ENCODE results near the gene PHAF1.

The PHAF1 gene

DNA sequence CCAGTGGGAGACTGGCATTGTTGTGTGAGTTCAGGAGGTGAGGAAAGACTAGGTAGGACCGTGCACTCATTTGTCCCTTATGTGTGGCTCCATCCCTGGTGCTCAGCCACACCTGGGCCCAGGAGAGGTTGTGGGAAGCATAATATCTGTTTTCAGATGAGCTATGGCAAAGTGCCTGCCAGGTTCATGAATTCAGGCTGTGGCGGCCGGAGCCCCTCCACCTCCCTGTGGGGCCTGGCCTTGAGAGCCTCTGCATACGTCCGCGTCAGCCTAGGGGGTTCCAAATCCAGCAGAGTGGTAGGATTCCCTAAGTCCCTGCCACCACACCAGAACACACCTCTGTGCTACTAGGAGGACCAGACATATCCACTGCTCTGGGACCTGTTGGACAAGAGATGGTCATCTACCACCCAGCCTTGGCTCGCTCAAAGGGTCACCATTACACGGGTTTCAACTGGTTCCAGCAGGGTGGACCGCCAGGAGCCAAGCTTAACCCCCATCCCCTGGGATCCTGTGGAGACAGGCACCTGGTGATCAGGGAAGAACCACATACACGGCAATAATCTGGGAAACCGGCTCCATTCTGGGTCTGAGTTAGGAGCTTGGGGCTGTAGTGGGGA, 39.0 kb downstream of the PHAF1 start:
- H3K4me1 Mint-ChIP-seq (ENCODE audit: low read depth): peaks cover 7% of the 10 kb centered on the region
- H3K36me3 Mint-ChIP-seq: peaks cover 18% of the 10 kb centered on the region
- no peaks in the 10 kb centered on the region for H3K9me3 Mint-ChIP-seq (ENCODE audit: low read depth)
- H3K27ac Mint-ChIP-seq: no peak overlapping the region
- peak overlapping the region; percentile 44 for H3K4me3 Mint-ChIP-seq
- H3K27me3 Mint-ChIP-seq: peaks cover 3% of the 10 kb centered on the region

DNA sequence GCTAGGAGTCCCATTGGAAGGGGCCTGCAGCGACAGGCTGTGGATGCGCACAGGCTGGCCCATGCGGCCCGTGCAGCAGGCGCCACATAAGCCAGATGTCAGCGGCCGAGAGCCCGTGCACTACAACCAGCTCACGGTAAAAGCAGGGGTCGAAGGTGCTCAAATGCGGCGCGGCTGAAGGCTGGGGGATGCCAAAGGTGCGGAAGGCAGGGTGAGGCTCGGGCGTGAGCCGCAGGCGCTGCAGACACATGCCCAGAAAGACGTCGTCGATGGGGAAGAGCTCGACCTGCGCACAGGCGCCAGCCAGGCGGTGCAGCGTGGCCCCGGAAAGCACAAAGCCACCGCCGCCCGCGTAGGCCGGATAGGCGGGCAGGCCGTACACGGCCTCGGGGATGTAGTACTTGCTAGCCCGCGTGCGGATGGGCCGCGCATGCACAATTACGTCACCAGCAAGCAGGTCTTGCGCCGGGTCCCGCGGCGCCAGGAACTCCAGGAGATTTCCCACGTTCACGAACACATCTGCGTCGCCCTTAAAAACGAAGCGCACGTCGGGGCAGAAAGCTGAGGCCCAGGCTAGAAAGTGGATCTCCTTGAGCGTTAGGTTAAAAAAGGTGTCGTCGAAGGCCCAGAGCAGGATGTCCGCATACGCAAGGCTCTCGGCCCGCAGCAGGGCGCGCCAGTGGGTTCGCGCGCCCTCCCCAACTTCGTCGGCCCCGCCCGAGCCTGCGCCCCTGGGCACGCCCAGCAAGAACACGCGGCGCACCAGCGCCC, 39.7 kb downstream of the PHAF1 start:
- Mint-ChIP-seq H3K9me3 (ENCODE audit: low read depth) (no peaks in the 10 kb centered on the region), H3K4me1 (ENCODE audit: low read depth) (peaks cover 7% of the 10 kb centered on the region), H3K4me3 (peak overlapping the region; percentile 44), H3K27ac (no peak overlapping the region), H3K27me3 (peaks cover 3% of the 10 kb centered on the region), H3K36me3 (peaks cover 15% of the 10 kb centered on the region)

DNA sequence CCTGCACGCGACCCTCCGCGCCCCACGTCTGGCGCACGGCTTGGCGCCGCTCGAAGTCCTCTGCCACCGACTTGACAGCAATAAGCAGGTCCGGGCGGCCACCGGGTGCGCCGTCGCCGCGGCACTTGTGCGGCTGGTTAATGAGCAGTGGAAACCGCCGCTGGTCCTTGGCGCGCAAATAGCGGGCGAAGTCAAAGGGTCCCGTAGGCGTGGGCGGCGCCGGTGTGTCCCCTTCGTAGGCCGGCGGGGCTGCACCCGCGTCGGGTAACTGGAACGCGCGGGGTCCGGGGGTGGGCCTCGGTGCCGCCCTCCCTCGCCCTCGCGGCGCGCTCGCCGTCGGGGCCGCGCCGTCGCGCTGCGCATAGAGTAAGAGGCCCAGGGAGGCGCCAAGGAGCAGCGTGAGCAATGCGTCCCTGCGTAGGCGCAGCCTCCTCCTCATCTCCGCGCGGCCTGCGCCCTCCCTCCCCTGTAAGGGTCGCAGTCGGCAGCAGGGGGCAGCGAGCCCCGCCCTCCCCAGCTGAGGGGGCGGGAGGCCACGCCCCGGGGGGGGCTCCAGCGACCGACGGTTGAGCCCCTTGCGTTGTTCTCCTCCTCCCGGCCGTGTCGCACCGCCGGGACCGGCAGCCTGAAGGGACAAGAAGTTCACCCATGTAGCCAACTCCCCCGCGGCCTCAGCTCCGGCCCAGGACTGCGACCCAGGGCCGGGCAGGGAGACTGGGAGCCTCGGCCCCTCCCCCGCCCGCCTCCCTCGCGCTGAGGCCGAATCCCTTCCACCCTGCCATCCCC, 40.5 kb downstream of the PHAF1 start:
- Mint-ChIP-seq H3K27me3 (peaks cover 3% of the 10 kb centered on the region), H3K4me3 (no peak overlapping the region), H3K27ac (no peak overlapping the region), H3K4me1 (ENCODE audit: low read depth) (peaks cover 8% of the 10 kb centered on the region), H3K36me3 (peaks cover 12% of the 10 kb centered on the region), H3K9me3 (ENCODE audit: low read depth) (no peaks in the 10 kb centered on the region)

DNA sequence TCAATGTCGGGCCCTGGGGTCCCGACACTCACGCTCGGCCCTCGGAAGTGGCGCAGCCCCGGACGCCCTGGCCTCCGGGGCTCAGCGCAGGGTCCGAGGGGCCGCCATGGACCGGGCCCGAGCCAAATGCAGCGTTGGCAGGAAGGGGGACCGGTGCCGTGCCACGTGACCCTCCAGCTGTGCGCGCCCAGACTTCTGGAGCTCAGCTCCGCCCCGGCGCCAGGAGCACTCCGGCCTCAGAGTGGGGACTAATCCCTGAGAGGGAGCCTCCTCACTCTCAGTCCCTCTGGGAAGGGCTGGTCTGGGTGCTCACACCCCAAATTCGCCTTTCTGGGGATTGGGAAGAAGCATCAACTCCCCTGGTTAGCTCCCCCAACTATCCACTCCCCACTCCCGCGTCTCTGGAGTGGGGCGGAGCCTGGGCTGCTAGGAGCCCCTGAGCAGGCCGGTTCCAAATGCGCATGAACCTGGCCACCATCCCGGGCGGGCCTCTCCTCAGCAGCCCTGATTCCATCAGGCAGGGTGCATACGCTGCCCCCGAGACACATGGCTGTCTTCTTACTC, 41.2 kb downstream of the PHAF1 start, which contains the start of gene B3GNT9:
Gene B3GNT9, minus strand, starts transcription at position 166 of the 564 bp plus-strand sequence. CDS start 513 bp downstream, outside the sequence.
- peak within 1 kb of the TSS; percentile 79 for H3K4me3 Mint-ChIP-seq
- H3K36me3 Mint-ChIP-seq: peaks cover 10% of the 10 kb centered on the region
- H3K27me3 Mint-ChIP-seq: peaks cover 3% of the 10 kb centered on the region
- H3K27ac Mint-ChIP-seq: no peak within 1 kb of the TSS
- H3K9me3 Mint-ChIP-seq (ENCODE audit: low read depth): no peaks in the 10 kb centered on the region
- H3K4me1 Mint-ChIP-seq (ENCODE audit: low read depth): peaks cover 11% of the 10 kb centered on the region

DNA sequence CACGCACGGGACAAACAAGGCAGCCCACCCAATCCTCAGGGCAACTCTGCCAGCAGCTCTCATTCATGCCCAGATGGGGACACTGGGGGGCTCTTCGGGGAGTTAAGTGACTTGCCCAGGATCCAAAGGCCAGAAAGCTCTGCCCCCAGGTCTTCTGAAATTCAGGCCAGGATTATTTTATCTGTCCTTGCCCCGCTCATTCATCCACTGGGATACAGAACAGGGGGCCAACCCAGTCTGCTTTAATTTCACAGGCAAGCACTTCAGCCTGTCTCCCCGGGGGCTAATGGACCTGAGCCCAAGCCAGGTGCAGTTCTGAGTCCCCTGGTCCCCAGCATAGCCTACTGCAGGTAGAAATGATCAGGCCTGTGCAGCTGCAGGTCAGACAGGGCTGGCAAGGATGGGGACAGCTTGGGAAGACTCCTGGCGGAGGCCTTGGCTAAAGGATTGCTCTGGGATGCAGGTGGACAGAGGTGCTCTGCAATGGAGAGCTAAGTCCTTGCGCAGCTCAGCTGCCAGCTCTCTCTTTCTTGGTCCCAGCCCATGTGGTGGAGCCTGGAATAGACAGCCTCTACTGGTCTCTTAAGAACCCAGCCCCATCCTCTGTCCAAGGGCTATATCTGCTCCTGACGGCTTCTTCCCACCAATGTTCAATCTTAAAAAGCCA, 41.8 kb downstream of the PHAF1 start:
- peaks cover 3% of the 10 kb centered on the region for H3K27me3 Mint-ChIP-seq
- peak overlapping the region; percentile 79 for H3K4me3 Mint-ChIP-seq
- peaks cover 4% of the 10 kb centered on the region for H3K36me3 Mint-ChIP-seq
- H3K27ac Mint-ChIP-seq: no peak overlapping the region
- H3K4me1 Mint-ChIP-seq (ENCODE audit: low read depth): peaks cover 17% of the 10 kb centered on the region
- no peaks in the 10 kb centered on the region for H3K9me3 Mint-ChIP-seq (ENCODE audit: low read depth)

DNA sequence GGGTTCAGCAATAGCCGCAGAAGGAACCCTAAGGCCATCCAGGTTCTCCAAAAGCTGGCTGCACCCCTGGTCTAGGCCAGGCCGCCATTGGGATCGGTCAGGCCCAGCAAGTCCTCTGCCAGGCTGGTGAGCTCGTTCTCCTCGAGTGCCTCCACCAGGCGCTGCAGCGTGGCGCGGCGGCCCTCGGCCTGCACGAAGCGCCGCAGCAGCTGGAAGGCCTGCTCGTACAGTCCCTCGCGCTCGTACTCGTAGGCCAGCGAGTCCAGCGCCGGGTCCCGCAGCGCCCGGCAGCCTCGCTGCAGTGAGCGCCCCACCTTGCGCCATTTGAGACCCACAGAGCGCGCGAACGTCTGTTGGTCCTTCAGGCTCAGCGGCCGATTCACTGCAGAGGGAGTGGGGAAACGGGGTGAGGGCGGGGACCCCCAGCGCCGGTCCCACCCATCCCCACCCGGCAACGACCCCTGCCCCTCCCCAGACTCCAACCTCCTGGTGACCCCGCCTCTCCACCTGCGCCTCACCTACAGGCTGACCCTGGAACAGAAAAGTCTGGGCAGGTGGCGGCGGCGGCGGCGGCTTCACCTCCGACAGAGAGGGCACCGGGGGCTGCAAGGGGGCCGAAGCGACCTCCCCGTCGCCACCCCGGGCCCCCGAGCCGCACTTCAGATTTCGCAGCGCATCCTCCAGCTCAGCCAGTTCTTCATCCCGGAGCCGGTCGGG, 45.0 kb downstream of the PHAF1 start:
- H3K27me3 Mint-ChIP-seq: peaks cover 3% of the 10 kb centered on the region
- H3K9me3 Mint-ChIP-seq (ENCODE audit: low read depth): no peaks in the 10 kb centered on the region
- peaks cover 40% of the 10 kb centered on the region for H3K4me1 Mint-ChIP-seq (ENCODE audit: low read depth)
- no peak overlapping the region for H3K27ac Mint-ChIP-seq
- peak overlapping the region; percentile 59 for H3K4me3 Mint-ChIP-seq
- no peaks in the 10 kb centered on the region for H3K36me3 Mint-ChIP-seq

DNA sequence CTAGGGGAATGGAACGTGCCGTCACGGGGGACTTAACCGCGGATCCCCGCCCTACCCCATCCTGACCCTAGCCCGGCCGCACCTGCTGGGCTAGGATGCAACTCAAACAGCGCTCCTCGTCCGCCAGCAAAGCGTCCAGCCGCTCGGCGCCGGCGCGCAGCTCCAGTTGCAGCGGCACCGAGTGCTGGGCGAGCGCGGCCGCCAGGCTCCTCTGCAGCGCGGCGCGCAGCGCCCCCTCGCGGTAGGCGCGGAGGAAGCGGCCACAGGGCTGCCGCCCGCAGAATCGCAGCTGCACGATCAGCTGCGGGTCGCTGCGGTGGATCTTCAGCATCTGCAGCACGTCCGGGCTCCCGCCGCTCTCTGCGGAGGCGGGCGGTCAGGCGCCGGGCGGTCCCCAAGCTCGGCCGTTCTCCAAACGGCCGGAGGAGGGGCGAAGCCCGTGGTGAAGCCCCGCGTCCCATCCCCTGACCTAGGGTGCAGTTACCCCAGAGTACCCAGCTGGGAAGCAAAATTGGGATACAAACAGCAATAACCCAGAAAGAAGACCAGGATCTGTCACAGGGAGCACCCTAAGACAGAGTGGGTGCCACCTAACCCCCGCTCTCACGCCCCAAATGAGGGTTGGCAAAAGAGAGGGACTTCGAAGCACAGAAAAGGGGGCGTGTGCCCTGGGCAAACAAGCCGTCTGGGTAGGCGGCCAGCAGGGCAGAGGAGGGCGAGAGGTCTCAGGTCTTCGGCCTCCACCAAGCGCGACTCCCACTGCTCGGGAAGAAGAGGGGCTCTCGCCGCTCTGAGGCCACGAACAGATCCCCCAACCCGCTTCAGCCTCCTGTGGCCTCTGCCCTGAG, 45.8 kb downstream of the PHAF1 start:
- H3K9me3 Mint-ChIP-seq (ENCODE audit: low read depth): no peaks in the 10 kb centered on the region
- no peaks in the 10 kb centered on the region for H3K36me3 Mint-ChIP-seq
- H3K4me1 Mint-ChIP-seq (ENCODE audit: low read depth): peaks cover 41% of the 10 kb centered on the region
- H3K27ac Mint-ChIP-seq: no peak overlapping the region
- peaks cover 3% of the 10 kb centered on the region for H3K27me3 Mint-ChIP-seq
- peak overlapping the region; percentile 59 for H3K4me3 Mint-ChIP-seq

DNA sequence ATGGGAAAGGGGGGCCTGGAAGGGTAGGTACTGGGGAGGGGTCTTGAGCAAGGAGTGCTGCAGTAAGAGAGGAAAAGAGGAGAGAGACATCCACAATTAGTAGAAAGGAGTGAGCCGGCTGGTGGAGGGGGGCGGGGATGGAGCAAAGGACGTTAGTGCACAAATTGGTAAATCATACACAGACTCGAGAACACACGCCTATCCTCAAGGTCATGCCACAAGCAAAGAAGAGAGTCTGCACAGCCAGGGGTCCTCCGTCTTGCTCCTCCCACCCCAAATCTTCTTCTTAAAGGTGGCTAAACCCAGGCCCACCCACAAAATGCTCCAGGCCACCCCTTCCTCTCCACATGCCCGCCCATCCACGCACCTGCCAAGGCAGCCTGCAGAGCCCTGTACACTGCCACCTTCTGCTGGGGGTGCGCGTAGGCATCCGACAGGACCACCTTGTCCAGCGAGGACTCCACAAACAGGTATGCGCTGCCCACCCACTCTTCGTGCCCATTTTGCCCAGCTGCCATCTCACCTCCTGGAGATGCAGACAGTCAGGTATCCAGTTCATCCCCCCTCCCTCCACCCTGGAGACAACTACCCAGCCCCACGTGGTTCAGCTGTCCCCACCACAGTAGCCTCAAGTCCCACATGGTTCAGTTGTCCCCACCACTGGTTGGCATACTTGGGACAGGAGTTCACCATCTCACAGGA, 46.6 kb downstream of the PHAF1 start:
- Mint-ChIP-seq H3K4me1 (ENCODE audit: low read depth) (peaks cover 44% of the 10 kb centered on the region), H3K4me3 (no peak overlapping the region), H3K36me3 (no peaks in the 10 kb centered on the region), H3K9me3 (ENCODE audit: low read depth) (no peaks in the 10 kb centered on the region), H3K27ac (no peak overlapping the region), H3K27me3 (peaks cover 2% of the 10 kb centered on the region)

DNA sequence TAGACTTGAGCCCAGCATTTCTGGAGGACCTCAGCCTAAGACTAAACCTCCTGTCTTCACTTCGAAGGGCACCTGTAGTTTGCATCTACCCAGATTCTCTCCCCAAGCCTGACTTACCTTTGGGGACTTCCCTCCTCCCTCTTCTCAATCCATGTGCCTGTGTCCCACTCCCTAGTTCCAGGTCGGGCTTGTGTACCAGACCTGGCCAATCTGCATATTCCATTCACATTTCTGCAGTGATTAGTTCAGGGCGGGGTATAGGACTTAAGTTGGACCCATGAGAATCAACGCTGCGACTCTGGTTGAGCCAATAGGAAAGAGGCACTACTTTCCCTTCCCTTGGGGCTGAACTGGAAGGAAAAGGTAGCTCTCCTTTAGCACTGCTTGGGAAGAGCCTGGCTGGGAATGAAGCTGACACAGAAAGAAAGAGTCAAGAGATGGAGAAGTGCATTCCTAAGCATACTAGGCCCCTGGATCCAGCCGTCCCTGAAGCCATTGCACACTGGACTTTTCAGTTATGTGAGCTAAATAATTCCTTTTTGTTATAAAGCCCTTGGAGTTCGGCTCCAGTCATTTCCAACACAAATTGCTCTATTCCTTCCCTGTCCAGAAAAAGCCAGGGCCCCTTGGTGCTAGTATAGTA, 47.5 kb downstream of the PHAF1 start:
- no peaks in the 10 kb centered on the region for H3K9me3 Mint-ChIP-seq (ENCODE audit: low read depth)
- H3K36me3 Mint-ChIP-seq: no peaks in the 10 kb centered on the region
- H3K4me3 Mint-ChIP-seq: no peak overlapping the region
- peaks cover 46% of the 10 kb centered on the region for H3K4me1 Mint-ChIP-seq (ENCODE audit: low read depth)
- H3K27ac Mint-ChIP-seq: peak overlapping the region; percentile 83
- H3K27me3 Mint-ChIP-seq: peaks cover 7% of the 10 kb centered on the region

DNA sequence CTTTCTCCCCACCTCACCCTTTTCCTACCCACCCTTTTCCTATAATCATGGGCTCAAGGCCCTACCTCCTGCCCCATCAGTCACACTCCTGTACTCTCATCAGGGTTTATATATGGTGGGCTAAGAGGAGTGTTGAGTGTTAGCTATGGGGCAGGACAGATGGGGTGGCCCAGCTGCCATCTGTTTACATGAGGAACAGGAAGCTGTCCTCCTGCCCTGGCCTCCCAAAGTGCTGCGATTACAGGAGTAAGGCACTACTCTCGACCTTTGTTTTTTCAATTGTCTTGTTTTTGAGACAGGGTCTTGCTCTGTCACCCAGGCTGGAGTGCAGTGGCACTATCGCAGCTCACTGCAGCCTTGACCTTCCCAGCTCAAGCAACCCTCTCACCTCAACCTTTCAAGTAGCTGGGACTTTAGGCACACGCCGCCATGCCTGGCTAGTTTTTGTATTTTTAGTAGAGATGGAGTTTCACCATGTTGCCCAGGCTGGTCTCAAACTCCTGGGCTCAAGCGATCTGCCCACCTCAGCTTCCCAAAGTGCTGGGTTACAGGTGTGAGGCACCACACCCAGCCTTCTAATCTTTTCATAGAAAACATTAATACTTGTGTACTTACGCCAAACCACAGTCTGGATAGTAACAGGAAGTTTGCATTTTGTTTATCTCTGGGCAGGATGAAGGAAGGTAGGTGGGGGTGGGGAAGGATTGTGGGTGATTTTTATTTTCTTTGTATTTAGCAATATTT, 48.3 kb downstream of the PHAF1 start:
- peak overlapping the region; percentile 89 for H3K4me3 Mint-ChIP-seq

DNA sequence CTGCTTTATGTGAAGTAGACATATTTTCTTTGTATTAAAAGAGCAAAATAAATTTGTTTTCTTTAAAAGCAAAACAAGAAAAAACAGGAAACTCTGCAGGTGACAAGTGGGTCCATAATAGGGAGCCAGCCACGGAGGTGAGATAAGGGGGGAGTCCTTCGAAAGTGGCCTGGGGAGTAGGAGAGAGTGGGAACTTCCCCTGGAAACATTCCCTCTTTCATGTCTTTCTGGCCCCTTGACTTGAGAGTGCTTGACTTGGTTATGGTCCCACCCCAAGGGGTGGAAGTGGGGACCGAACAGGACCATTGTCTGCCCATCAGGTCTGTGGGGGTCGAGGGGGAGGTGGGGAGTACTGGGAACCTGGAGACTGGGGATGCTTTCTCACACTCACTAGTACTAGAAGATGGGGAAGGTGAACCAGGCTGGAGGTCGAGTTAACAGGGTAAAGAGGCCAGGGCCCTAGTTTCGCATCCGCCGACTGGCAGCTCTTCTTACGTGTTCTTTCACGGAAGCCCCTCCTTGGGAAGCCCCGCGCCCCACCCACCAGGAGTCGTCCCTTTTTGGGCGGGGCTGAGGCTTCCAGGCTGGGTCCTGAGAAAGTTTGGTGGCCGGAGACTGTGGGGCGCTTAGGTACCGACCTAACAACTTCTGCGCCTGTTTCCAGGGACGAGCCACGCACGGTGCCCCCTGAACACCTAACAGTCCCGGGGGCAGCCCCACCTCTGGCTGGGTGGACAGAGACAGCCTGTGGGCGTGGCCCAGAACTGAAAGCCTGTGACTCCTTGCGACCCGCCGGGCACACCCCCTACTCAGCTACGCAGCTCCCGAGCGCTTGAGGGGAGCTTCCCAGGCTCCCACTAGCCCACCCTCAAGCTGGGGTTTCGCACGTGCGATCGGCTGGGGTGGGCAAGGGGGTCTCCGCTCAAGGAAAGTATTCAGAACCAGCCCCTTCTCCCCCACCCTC, 49.2 kb downstream of the PHAF1 start:
- no peaks in the 10 kb centered on the region for H3K9me3 Mint-ChIP-seq (ENCODE audit: low read depth)
- peak overlapping the region; percentile 89 for H3K4me3 Mint-ChIP-seq
- peaks cover 10% of the 10 kb centered on the region for H3K27me3 Mint-ChIP-seq
- peak overlapping the region; percentile 83 for H3K27ac Mint-ChIP-seq
- peaks cover 48% of the 10 kb centered on the region for H3K4me1 Mint-ChIP-seq (ENCODE audit: low read depth)
- no peaks in the 10 kb centered on the region for H3K36me3 Mint-ChIP-seq

More for the DNA sequence above, 48.3 kb downstream of the PHAF1 start:
- Mint-ChIP-seq H3K27ac (peak overlapping the region; percentile 83), H3K4me1 (ENCODE audit: low read depth) (peaks cover 48% of the 10 kb centered on the region), H3K36me3 (no peaks in the 10 kb centered on the region), H3K27me3 (peaks cover 10% of the 10 kb centered on the region), H3K9me3 (ENCODE audit: low read depth) (no peaks in the 10 kb centered on the region)
